Testis (tissue), 2 donors: Measurements from ENCODE around the gene CMTR1.

Experiments used
- CTCF ChIP-seq, 3 experiments: fragments of 450-650 bp in 2 of 3; fragments of 200-600 bp in 1 of 3; sonication (generic) in 1 of 3; IDR thresholded peaks; one replicate each; pipeline ENCODE4 v1.5.1; 2016 to 2019; ENCODE audit warnings: antibody characterized with exemption in 3 of 3, mild to moderate bottlenecking in 2 of 3, moderate library complexity in 1 of 3
- POLR2A ChIP-seq: fragments of 450-650 bp; IDR thresholded peaks from one replicate; pipeline ENCODE4 v1.6.1; 2017; ENCODE audit warnings: antibody characterized with exemption, mild to moderate bottlenecking, moderate library complexity

- no peak for TF ChIP-seq CTCF (IDR thresholded peaks at IDR 0.05)
- TF ChIP-seq POLR2A: no peak
These were observed 33.9 kb upstream of the CMTR1 start for GRCh38 chr6:37399131-37399530.
